Measurements from ENCODE around the gene IRF2BPL. TPM values are rescaled to one million over a fixed set of nuclear protein-coding genes. Genes with fewer than 3 reads are reported as not detected.
A peak's percentile ranks its signal among the peaks of the same experiment; 100 is the strongest.

IRF2BPL gene
- total and polyA plus RNA-seq, 9 of the 15 experiments (the other 6 are each of a cell fraction or from before 2014, with no cell fraction given): 0.52 to 21.6 (median 2.5) TPM

GRCh38 chr14:77027538-77028383 lies 747 bp downstream of the IRF2BPL start (continued):
- TF ChIP-seq SFPQ (IDR thresholded peaks at IDR 0.05; ENCODE audit: low read depth, low read length) (no peak), ZNF124 (CRISPR knock-in tag; IDR thresholded peaks at IDR 0.05) (no peak), DDX20 (tag; IDR thresholded peaks at IDR 0.05; ENCODE audit: low read depth) (no peak), KDM2B (CRISPR knock-in tag; IDR thresholded peaks at IDR 0.05) (no peak), CTBP1 (IDR thresholded peaks at IDR 0.05; ENCODE audit: borderline replicate concordance) (0 out of 2 replicates have a peak, but pooled peaks have one; percentile 33), U2AF1 (optimal IDR thresholded peaks at IDR 0.05; ENCODE audit: low read depth, low read length) (no peak), MYBL2 (IDR thresholded peaks at IDR 0.05; ENCODE audit: low read depth) (no peak), MYBL2 (CRISPR knock-in tag; IDR thresholded peaks at IDR 0.05; ENCODE audit: borderline replicate concordance) (no peak), ILF3 (IDR thresholded peaks at IDR 0.05; ENCODE audit: borderline replicate concordance) (no peak), TEAD4 (IDR thresholded peaks at IDR 0.05; ENCODE audit: low read length) (no peak), TEAD4 (CRISPR knock-in tag; IDR thresholded peaks at IDR 0.05; ENCODE audit: borderline replicate concordance) (peak; percentile 27; the same call in 1 of the 2 replicates), TFAM (CRISPR knock-in tag; conservative IDR thresholded peaks at IDR 0.05) (no peak), CTCF (IDR thresholded peaks at IDR 0.05 in 2 of 3, conservative IDR thresholded peaks at IDR 0.05 in 1 of 3; ENCODE audit: insufficient read depth in 2 of 3, low read depth in 1 of 3, low read length in 3 of 3) (peak in 2 of 3 experiments; percentile 28 to 56; a peak in 5 of 6 replicates), XRCC3 (IDR thresholded peaks at IDR 0.05) (no peak), E2F6 (IDR thresholded peaks at IDR 0.05; ENCODE audit: borderline replicate concordance in 1 of 2, extremely low read depth in 1 of 2, insufficient read depth in 1 of 2, insufficient read length in 1 of 2, low read depth in 1 of 2, low read length in 1 of 2, poor library complexity in 1 of 2, severe bottlenecking in 1 of 2) (peak in 1 of 2 experiments; percentile 45), SOX6 (IDR thresholded peaks at IDR 0.05) (no peak), THRAP3 (IDR thresholded peaks at IDR 0.05; ENCODE audit: borderline replicate concordance) (no peak), ZZZ3 (IDR thresholded peaks at IDR 0.05) (no peak), TRIM28 (IDR thresholded peaks at IDR 0.05) (no peak), CAMTA2 (CRISPR knock-in tag; conservative IDR thresholded peaks at IDR 0.05) (no peak)

Measured in K562 (cell line).